ENCODE measurements around the gene CPT1B.
"Not testable (repeated sequence)": the region's sequence is repeated elsewhere in the genome, so short reads cannot be mapped to it uniquely, and the experiment has no call there.

Gene CPT1B

DNA sequence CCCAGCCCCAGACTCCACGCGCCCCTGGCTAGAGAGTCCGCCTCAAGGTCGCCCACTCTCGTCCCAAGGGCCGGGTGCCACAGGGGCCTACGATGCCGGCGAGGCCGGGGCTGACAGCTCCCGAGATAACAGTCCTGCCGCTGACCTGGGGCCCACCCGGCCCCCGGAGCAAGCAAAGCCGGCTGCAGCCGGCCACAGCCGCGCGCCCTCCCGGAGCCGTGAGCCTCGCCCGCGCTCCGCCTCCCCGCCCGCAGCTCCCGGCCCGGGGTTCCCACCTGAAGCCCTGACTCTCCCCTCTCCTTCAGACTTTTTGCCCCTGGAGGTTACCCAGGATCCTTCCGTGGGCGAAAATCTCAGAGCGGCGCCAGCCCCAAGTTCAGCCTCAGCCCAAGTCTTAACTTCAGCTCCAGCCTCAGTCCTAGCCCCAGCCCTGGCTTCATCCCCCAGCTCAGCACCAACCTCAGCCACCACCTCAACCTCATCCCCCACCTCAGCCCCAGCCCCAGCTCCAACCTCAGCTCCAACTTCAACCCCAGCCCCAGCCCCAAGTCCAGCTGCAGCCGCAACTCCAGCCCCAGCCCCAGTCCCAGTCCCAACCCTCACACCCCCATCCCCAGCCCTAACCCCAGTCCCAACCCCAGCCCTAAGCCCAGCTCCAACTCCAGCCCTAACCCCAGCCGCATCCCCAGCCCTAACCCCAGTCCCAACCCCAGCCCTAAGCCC is 30.8 kb downstream of the CPT1B start:
- no peak overlapping the region for H3K4me3 ChIP-seq (ENCODE audit: low read depth, low read length)

GRCh38 chr22:50546326-50547262 is 31.6 kb downstream of the CPT1B start:
- no peak overlapping the region for H3K4me3 ChIP-seq (ENCODE audit: low read depth, low read length)

- no peak within 1 kb of the TSS for H3K4me3 ChIP-seq (ENCODE audit: low read depth, low read length)
These were observed 32.5 kb downstream of the CPT1B start, which contains the start of gene KLHDC7B for GRCh38 chr22:50545522-50546325. Gene KLHDC7B, plus strand, starts transcription at chr22:50545899. Its CDS starts 345 bp downstream, at chr22:50546244.

DNA sequence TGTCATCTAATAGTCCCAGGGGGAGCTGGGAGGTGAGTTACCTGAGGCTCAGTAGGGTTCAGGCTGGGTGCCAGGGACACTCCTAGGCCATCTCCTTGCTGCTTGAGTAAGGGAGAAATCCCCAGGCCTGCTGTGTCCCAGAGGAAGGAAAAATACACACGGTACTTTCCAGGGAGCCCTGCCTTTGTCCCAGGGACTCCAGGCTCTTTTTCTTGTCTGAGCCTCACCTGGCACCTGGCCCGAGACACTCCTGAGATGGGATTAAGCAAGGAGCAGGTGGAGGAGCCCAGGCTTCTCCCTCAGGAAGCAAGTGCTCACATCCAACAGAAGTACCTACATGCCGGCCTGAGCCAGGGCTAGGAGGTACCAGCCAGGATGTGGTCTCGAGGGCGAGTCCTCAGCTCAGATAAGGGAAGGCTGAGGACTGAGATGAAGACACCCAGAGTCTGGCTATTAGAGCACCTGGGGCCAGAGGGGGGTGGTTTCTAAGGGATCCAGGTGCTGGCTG is 33.4 kb downstream of the CPT1B start:
- no peak overlapping the region for H3K4me3 ChIP-seq (ENCODE audit: low read depth, low read length)

DNA sequence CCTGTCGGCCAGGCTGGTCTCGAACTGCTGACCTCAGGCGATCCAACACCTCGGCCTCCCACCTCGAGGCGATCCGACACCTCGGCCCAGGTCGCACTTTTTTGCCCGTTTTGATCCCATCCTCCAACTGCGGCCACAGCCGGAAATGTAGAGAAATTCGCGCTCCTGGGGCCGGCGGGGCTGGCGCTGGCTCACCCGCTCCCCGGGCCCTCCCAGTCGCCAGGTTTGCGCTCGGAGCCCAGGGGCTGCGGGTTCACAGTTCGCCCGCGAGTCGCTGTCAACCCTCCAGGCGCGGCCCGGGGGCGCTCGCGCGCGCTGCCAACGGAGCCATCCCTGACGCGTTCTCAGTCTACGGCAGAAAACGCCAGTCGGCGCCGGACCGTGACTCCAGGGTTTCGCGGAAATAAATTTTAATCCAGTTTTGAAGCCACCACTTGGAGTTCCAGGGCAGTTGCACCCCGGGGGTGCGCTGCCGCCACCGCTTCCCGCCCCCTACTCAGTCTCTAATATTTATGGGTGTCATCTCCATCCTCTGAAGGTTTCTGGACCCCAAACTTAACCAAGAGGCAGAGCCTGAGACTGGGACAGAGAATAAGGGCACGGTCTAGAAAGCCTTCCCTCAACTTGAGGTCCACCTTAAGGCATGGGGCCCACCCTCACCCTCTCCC is 34.0 kb downstream of the CPT1B start:
- H3K4me3 ChIP-seq (ENCODE audit: low read depth, low read length), result no peak overlapping the region

- H3K4me3 ChIP-seq (ENCODE audit: low read depth, low read length), result no peak overlapping the region
These were observed 35.8 kb downstream of the CPT1B start for GRCh38 chr22:50542416-50542927.

DNA sequence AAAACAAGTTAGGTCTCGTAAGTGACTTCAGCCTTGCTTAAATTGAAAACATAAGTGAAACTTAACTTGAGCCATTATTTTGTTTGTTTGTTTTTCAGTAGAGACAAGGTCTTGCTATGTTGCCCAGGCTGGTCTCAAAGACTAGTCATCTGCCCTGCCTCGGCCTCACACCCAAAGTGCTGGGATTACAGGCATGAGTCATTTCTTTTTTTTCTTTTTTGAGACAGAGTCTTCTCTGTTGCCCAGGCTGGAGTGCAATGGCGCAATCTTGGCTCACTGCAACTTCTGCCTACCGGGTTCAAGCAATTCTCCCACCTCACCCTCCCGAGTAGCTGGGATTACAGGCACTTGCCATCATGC is 36.6 kb downstream of the CPT1B start:
- not testable (repeated sequence) for H3K4me3 ChIP-seq (ENCODE audit: low read depth, low read length)

GRCh38 chr22:50540381-50540780 is 37.8 kb downstream of the CPT1B start:
- no peak overlapping the region for H3K4me3 ChIP-seq (ENCODE audit: low read depth, low read length)

DNA sequence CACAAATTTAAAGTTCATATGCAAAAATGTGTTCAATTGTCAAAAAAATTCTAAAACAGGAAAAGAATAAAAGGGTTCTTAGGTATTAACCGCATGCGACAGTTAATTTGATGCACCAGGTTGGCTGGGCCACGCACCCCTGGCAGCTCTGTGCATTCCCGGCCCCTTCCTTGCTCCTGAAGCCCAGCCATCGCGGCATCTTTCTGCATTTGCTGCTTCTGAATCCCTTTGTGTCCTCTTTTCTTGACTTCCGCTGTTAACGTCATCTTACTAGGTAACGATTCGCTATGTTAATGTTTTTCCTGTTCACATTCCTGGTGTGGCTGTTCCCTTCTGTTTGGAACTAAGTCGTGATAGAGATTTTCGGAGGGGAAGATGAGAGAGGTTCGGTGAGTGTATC is 40.5 kb downstream of the CPT1B start:
- H3K4me3 ChIP-seq (ENCODE audit: low read depth, low read length), result no peak overlapping the region

- no peak overlapping the region for H3K4me3 ChIP-seq (ENCODE audit: low read depth, low read length)
These were observed 42.0 kb downstream of the CPT1B start for GRCh38 chr22:50536226-50536625.

DNA sequence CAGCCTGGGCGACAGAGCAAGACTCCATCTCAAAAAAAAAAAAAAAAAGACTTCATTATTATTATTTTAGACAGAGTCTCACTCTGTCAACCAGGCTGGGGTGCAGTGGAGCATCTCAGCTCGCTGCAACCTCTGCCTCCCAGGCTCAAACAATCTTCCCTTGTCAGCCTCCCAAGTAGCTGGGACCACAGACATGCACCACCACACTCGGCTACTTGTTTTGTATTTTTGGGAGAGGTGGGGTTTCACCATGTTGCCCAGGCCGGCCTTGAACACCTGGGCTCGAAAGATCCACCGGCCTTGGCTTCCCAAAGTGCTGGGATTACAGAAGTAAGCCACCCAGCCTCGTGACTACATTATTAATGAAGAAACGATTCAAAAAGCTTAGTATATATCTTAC is 43.1 kb downstream of the CPT1B start:
- H3K4me3 ChIP-seq (ENCODE audit: low read depth, low read length), result no peak overlapping the region

DNA sequence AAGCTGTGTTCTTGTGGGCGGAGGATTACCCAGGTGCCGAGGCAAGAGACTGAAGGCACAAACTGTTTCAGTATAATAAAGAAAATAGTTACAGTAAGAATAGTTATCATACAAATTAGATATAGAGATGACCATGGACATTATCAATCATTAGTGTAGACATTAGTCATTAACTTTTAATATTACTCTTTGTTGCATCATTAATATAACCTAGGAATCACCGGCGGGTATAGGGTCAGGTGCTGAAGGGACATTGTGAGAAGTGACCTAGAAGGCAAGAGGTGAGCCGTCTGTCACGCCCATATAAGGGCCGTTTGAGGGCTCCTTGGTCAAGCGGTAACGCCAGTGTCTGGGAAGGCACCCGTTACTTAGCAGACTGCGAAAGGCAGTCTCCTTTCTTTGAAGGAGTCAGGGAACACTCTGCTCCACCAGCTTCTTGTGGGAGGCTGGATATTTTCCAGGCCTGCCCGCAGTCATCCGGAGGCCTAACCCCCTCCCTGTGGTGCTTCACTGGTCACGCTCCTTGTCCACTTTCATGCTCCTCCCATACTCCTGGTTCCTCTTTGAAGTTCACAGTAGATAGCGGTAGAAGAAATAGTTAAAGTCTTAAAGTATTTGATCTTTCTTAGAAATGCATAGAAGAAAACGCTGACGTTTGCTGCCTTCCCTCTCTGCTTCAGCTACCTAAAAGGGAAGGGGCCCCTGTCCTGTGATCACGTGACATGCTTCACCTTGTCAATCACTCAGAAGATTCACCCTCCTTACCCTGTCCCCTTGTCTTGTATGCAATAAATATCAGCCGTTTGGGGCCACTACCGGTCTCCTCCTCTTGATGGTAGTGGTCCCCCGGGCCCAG is 44.1 kb downstream of the CPT1B start:
- H3K4me3 ChIP-seq (ENCODE audit: low read depth, low read length), result not testable (repeated sequence)

DNA sequence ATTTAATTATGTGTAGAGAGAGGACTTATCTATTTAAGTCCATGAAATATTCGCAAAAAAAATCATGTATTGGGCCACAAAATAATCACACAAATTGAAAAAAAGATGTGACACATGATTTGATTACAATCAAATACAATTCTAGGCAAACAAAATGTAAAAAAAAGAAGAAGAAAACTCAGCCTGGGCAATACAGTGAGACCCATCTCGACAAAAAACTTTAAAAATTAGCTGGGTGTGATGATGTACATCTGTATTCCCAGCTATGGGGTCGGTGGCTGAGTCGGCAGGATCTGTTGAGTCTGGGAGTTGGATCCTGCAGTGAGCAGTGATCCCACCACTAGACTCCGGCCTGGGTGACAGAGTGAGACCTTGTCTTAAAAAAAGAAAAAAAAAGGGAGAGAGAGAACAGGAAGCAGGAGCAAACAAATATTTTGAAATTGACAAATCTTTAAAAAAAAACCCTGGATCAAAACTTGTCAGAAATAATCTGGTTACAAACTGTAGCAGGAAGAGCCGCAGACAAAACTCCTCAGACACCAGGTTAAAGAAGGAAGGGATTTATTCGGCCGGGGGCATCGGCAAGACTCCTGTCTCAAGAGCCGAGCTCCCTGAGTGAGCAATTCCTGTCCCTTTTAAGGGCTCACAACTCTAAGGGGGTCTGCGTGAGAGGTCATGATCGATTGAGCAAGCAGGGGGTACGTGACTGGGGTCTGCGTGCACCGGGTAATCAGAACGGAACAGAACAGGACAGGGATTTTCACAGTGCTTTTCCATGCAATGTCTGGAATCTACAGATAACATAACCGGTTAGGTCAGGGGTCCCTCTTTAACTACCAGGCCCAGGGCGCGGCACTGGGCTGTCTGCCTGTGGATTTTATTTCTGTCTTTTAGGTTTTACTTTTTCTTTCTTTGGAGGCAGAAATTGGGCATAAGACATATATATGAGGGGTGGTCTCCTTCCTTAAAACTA is 45.1 kb downstream of the CPT1B start:
- H3K4me3 ChIP-seq (ENCODE audit: low read depth, low read length), result no peak overlapping the region

- H3K4me3 ChIP-seq (ENCODE audit: low read depth, low read length), result peak overlapping the region; percentile 28
These were observed 46.1 kb downstream of the CPT1B start for GRCh38 chr22:50531962-50532674.

- peak overlapping the region; percentile 28 for H3K4me3 ChIP-seq (ENCODE audit: low read depth, low read length)
These were observed 46.7 kb downstream of the CPT1B start for GRCh38 chr22:50531546-50531961.

DNA sequence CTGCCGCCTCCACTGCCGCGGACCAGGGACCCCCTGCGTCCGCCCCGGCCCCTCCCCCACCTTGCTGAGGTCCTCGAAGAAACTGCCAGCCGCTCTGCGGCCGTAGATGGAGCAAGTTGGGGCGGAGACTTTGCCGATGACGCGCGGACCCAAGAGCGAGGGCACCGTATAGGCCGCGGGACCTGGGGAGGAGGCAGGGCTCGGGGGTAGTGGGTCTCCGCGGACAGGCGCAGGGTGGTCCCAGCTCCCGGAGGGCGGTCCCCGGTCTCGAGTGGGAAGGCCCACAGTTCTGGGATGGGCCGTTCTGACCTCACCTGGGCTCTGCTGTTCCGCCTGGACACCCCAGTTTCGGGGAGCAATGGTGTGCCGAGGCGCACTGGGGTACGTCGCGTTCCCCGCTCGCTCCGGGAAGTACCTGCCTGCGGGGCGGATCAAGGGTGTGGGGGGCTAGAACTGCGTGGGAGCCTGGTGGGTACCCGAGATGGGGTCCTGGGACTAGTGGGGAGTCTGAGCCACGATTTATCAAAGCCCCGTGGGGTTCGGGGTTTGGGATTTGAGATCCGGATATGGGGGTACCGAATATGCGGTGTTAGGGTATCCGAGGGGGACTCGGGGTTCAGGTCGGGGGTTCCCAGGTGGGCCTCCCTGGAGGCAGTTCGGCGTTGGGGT is 47.2 kb downstream of the CPT1B start:
- no peak overlapping the region for H3K4me3 ChIP-seq (ENCODE audit: low read depth, low read length)

GRCh38 chr22:50530580-50530876 is 47.7 kb downstream of the CPT1B start:
- H3K4me3 ChIP-seq (ENCODE audit: low read depth, low read length), result peak overlapping the region; percentile 27
